Middle frontal gyrus (tissue), 1 donor: ENCODE measurements around the gene CLNK.
A peak's percentile ranks its signal among the peaks of the same experiment; 100 is the strongest.

ENCODE experiments used
- DNase-seq: peaks from one replicate; pipeline ENCODE4 v3.0.0-alpha.2; 2015; ENCODE audit warnings: low spot score; ENCODE audit errors: extremely low spot score

Gene CLNK

GRCh38 chr4:10613926-10614478 is 70.6 kb downstream of the CLNK start:
- no peak for DNase-seq

GRCh38 chr4:10612476-10612875 is 72.1 kb downstream of the CLNK start:
- DNase-seq, result no peak

DNA sequence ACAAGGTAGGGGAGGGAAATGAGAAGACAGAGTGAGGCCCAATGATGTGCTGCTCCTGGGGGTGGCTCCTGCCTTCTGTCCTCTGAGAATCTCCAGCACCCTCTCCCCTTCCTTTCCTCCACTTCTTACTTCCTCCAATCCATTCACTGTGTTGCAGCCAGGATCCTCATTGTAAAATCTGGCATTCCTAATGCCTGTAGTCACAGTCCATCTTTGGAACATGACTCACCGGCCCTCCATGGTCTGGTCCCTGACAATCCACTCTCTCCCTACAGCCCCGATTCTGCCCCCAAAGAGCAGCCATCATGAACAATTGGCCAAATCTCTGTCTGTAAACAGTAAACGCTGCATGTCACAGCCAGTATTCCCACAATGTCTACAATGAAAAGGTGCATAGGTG is 72.9 kb downstream of the CLNK start:
- no peak for DNase-seq

- no peak for DNase-seq
These were observed 75.9 kb downstream of the CLNK start for GRCh38 chr4:10608501-10609219.

DNA sequence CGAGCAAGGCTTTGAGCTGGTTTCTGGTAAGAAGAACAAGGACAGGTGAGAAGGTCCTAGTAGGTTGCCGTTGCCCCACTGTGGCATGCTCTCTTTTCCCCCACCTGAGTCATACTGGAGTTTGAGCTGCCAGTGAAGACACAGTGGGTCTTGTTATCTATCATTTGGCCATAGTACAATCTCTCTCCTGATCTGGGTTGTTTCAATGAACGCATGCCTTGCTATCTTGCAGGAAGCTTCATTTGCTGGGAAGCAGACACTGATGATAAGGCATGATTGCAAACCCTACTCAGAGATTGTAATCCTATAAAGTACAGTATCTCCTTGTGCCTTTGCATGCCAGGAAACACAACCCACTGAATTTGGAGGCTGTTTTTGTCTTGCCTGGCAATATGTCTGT is 77.4 kb downstream of the CLNK start:
- DNase-seq, result no peak

GRCh38 chr4:10606483-10607155 is 77.9 kb downstream of the CLNK start:
- no peak for DNase-seq

- no peak for DNase-seq
These were observed 78.7 kb downstream of the CLNK start for GRCh38 chr4:10605746-10606482.

GRCh38 chr4:10605031-10605430 is 79.5 kb downstream of the CLNK start:
- no peak for DNase-seq

DNA sequence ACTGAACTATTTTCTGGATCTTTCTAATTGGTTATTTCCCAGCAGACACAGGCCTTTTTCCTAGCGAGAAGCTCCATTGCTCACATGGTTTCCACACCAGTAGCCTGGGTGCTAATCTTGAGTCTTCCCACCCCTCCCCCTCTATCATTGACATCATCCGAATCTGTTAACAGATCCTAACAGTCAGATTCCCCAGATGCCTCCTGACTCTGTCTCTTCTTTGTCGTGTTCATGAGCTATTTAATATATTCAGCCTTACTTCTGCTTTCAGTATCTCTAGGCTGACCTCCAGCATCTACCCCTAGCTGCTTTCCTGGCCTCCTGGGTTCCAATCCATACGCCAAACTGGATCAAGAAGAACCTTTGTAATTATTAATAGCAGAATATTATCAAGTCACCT is 85.0 kb downstream of the CLNK start:
- DNase-seq, result no peak

DNA sequence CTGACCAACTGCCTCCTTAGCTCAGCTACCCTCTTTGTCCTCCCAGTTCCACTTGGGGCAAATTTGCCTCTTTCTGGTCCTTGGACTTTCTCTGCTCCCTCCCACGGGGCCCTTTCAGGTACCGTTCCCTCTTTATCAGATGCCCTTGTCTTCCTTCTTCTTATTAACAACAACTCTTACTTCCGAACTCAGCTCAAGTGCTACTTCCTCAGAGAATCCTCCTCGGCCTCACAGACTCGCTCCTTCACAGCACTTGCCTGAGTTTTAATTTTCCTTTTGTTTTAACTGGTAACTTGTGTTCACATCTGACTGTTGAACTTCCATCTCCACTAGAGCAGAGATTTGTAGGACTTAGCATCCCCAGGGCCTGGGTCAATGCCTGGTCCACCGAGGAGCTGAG is 85.7 kb downstream of the CLNK start:
- no peak for DNase-seq

GRCh38 chr4:10596586-10597290 is 87.8 kb downstream of the CLNK start:
- DNase-seq, result no peak

GRCh38 chr4:10593130-10593529 is 91.4 kb downstream of the CLNK start:
- DNase-seq, result no peak

DNA sequence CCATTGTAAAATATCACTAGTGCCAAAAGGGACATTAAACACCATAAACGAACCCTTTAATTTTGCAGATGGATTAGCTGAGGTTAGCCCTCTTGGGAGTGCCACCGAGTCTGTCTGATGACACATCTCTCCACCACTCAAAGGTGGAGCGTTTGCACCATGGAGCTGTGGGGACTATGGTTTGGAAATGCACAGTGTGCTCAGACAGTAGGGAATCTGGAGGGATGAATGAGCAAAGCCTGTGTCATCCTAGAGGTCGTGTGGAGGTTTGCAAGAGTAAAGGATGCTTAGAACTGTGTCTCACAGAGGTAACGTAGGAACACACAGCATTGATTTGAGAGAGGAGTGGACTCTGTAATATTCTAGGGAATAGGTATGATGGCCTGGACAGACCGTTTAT is 93.7 kb downstream of the CLNK start:
- no peak for DNase-seq

- DNase-seq, result no peak
These were observed 94.8 kb downstream of the CLNK start for GRCh38 chr4:10589799-10590198.

GRCh38 chr4:10589321-10589720 is 95.2 kb downstream of the CLNK start:
- DNase-seq, result no peak

- no peak for DNase-seq
These were observed 96.9 kb downstream of the CLNK start for GRCh38 chr4:10587697-10588096.

GRCh38 chr4:10587296-10587695 is 97.3 kb downstream of the CLNK start:
- DNase-seq, result no peak

GRCh38 chr4:10584042-10584441 is 100.5 kb downstream of the CLNK start:
- DNase-seq, result no peak

GRCh38 chr4:10582951-10583350 is 101.6 kb downstream of the CLNK start:
- no peak for DNase-seq

- peak; percentile 55 for DNase-seq
These were observed 102.4 kb downstream of the CLNK start for GRCh38 chr4:10582059-10582686.

DNA sequence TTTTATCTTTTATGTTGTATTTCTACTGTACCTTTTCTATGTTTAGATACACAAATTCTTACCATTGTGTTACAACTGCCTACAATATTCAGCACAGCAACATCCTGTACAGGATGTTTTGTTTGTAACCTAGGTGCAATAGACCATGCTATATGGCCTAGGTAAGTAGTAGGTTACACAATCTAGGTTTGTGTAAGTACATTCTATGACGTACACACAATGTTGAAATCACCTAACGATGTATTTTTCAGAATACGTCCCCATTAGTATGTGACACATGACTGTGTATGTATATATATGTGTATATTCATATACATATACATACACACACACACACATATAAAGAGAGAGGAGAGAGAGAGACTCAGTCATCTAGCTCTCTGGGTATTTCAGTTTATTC is 103.5 kb downstream of the CLNK start:
- no peak for DNase-seq
